NCI-H446 treated with DMSO at 0.1 percent for 48 hours (cell line): ENCODE results near the gene ECPAS.
"Not testable (repeated sequence)": the region's sequence is repeated elsewhere in the genome, so short reads cannot be mapped to it uniquely, and the experiment has no call there.

Source experiments
- DNase-seq: peaks from one replicate; lab custom pipeline; 2025; lab: John Stamatoyannopoulos, UW

Gene ECPAS

GRCh38 chr9:111411266-111411665 lies 72.9 kb downstream of the ECPAS start:
- no peak for DNase-seq

GRCh38 chr9:111407813-111408212 lies 76.4 kb downstream of the ECPAS start:
- no peak for DNase-seq

GRCh38 chr9:111405701-111406100 lies 78.5 kb downstream of the ECPAS start:
- no peak for DNase-seq

GRCh38 chr9:111401486-111401885 lies 82.7 kb downstream of the ECPAS start:
- not testable (repeated sequence) for DNase-seq

- DNase-seq: no peak
Observed at GRCh38 chr9:111400564-111400898, 83.7 kb downstream of the ECPAS start.

GRCh38 chr9:111399772-111400563 lies 84.2 kb downstream of the ECPAS start:
- DNase-seq: no peak

- DNase-seq: no peak
Observed at GRCh38 chr9:111399211-111399739, 84.9 kb downstream of the ECPAS start.

GRCh38 chr9:111393971-111394370 lies 90.2 kb downstream of the ECPAS start:
- no peak for DNase-seq

GRCh38 chr9:111389406-111389805 lies 94.8 kb downstream of the ECPAS start:
- DNase-seq: no peak

- no peak for DNase-seq
Observed at GRCh38 chr9:111386386-111386785, 97.8 kb downstream of the ECPAS start.

GRCh38 chr9:111381006-111381405 lies 103.2 kb downstream of the ECPAS start:
- no peak for DNase-seq

- DNase-seq: no peak
Observed at GRCh38 chr9:111375817-111376564, 108.2 kb downstream of the ECPAS start.

- DNase-seq: no peak
Observed at GRCh38 chr9:111375062-111375461, 109.1 kb downstream of the ECPAS start.

- no peak for DNase-seq
Observed at GRCh38 chr9:111372297-111372696, 111.9 kb downstream of the ECPAS start.

- DNase-seq: no peak
Observed at GRCh38 chr9:111366978-111367377, 117.2 kb downstream of the ECPAS start.

GRCh38 chr9:111362526-111362925 lies 121.7 kb downstream of the ECPAS start:
- DNase-seq: no peak

- DNase-seq: no peak
Observed at GRCh38 chr9:111360881-111361280, 123.3 kb downstream of the ECPAS start.

- peak; percentile 3 for DNase-seq
Observed at GRCh38 chr9:111356481-111357244, 127.5 kb downstream of the ECPAS start.

GRCh38 chr9:111352545-111352944 lies 131.6 kb downstream of the ECPAS start:
- no peak for DNase-seq

- no peak for DNase-seq
Observed at GRCh38 chr9:111350556-111350955, 133.6 kb downstream of the ECPAS start.

GRCh38 chr9:111349766-111350165 lies 134.4 kb downstream of the ECPAS start:
- no peak for DNase-seq

GRCh38 chr9:111348821-111349271 lies 135.3 kb downstream of the ECPAS start:
- DNase-seq: no peak
